K562 (cell line): ENCODE results near the gene EIF5B. TPM values are rescaled to one million over a fixed set of nuclear protein-coding genes. Genes with fewer than 3 reads are reported as not detected.

Experiments used
- COPS2 ChIP-seq: fragments of 450-650 bp; conservative IDR thresholded peaks from 2 replicates; pipeline ENCODE4 v1.6.1; 2016; ENCODE audit warnings: mild to moderate bottlenecking, moderate library complexity
- FIP1L1 ChIP-seq: fragments of 200-400 bp; formaldehyde crosslinking; IDR thresholded peaks from 2 replicates; pipeline ENCODE4 v1.6.1; 2018; ENCODE audit warnings: mild to moderate bottlenecking, low read depth, low read length; ENCODE audit not compliant: poor library complexity, severe bottlenecking
- ID3 ChIP-seq, 2 experiments: fragments of 250-450 bp in 1 of 2; fragments of 450-650 bp in 1 of 2; sonication (Bioruptor Pico) in 1 of 2; IDR thresholded peaks; 2 replicates each; pipeline versions ENCODE4 v1.6.1 to v1.8.0; 2016 to 2021; ENCODE audit warnings: mild to moderate bottlenecking in 2 of 2, moderate library complexity in 2 of 2, missing compliant biosample characterization in 1 of 2, missing genetic modification characterization in 1 of 2
- MCM2 ChIP-seq: fragments of 450-650 bp; IDR thresholded peaks from 2 replicates; pipeline ENCODE4 v1.6.1; 2017; ENCODE audit warnings: low read depth, mild to moderate bottlenecking
- MTA3 ChIP-seq: fragments of 450-650 bp; formaldehyde crosslinking; IDR thresholded peaks from 2 replicates; pipeline ENCODE4 v1.6.1; 2017; ENCODE audit warnings: mild to moderate bottlenecking, borderline replicate concordance
- MYC ChIP-seq, 2 experiments: fragments of 250-450 bp in 1 of 2; sonication (Bioruptor Pico) in 1 of 2; IDR thresholded peaks; 2 replicates each; pipeline versions ENCODE4 v1.5.1 to v1.6.1; 2012 to 2021; ENCODE audit warnings: low read depth in 2 of 2, borderline replicate concordance in 1 of 2, improper control_type of control experiment in 1 of 2, low read length in 1 of 2, mild to moderate bottlenecking in 1 of 2, moderate library complexity in 1 of 2
- PTBP1 ChIP-seq: fragments of 200-400 bp; formaldehyde crosslinking; IDR thresholded peaks from 2 replicates; pipeline ENCODE4 v1.6.1; 2017; ENCODE audit warnings: low read depth, low read length
- SMAD1 ChIP-seq: fragments of 150-350 bp; IDR thresholded peaks from 2 replicates; pipeline ENCODE4 v1.6.1; 2014; ENCODE audit warnings: low read length, low read depth; ENCODE audit not compliant: partially characterized antibody
- YY1 ChIP-seq, 3 experiments: IDR thresholded peaks; 2 replicates each; pipeline ENCODE4 v1.6.1; 2011; ENCODE audit warnings: low read length in 2 of 3, mild to moderate bottlenecking in 2 of 3, moderate library complexity in 2 of 3, borderline replicate concordance in 1 of 3, control low read depth in 1 of 3, low read depth in 1 of 3; ENCODE audit not compliant: insufficient read depth in 3 of 3, insufficient replicate concordance in 2 of 3, control insufficient read depth in 1 of 3, insufficient read length in 1 of 3; ENCODE audit errors: extremely low read depth in 1 of 3
- ZBTB1 ChIP-seq: sonication (generic); formaldehyde crosslinking; IDR thresholded peaks from 2 replicates; pipeline ENCODE4 v1.8.1; 2023; ENCODE audit warnings: missing genetic modification reagents, low read depth, mild to moderate bottlenecking, borderline replicate concordance
- ZNF165 ChIP-seq: fragments of 250-450 bp; sonication (Bioruptor Pico); IDR thresholded peaks from 2 replicates; pipeline ENCODE4 v1.4.0; 2020; ENCODE audit warnings: borderline replicate concordance
- ZNF23 ChIP-seq: fragments of 250-450 bp; sonication (Bioruptor Pico); IDR thresholded peaks from 2 replicates; pipeline ENCODE4 v1.4.0; 2020; ENCODE audit warnings: mild to moderate bottlenecking
- ZNF696 ChIP-seq: fragments of 250-450 bp; sonication (Bioruptor Pico); conservative IDR thresholded peaks from 2 replicates; pipeline ENCODE4 v1.4.0; 2020; ENCODE audit warnings: mild to moderate bottlenecking, moderate library complexity
- polyA plus RNA-seq, 8 experiments: library from polyadenylated mRNA; depleted of rRNA in 4 of 8; stranded (reverse) in 5 of 8; unstranded in 3 of 8; fragments of >200 nt; fragmentation: Nextera tagmentation in 2 of 8; fragmentation: Illumina TruSeq in 1 of 8; extraction: Ambion mirVana in 2 of 8; extraction: Trizol in 1 of 8; gene quantifications; 2 replicates each; pipeline versions ENCODE4 v1.2.1 to v1.2.3, GENCODE V29; 2011 to 2014; ENCODE audit warnings: inconsistent platforms in 1 of 8, missing spikeins in 1 of 8
- total RNA-seq, 7 experiments: library from RNA; depleted of rRNA in 6 of 7; stranded (reverse); fragments of >200 nt in 6 of 7; fragmentation: Illumina TruSeq in 2 of 7; extraction: Trizol in 2 of 7; gene quantifications; 2 replicates each; pipeline versions ENCODE4 v1.2.1 to v1.2.3, GENCODE V29; 2011 to 2021; ENCODE audit warnings: low replicate concordance in 1 of 7
- TF ChIP-seq, protein P1 (sequence below): fragments of 250-450 bp; sonication (Bioruptor Pico); IDR thresholded peaks from 2 replicates; pipeline ENCODE4 v1.8.0; 2021; ENCODE audit warnings: moderate library complexity, mild to moderate bottlenecking, inconsistent platforms
- TF ChIP-seq, protein P2 (sequence below): fragments of 450-650 bp; formaldehyde crosslinking; IDR thresholded peaks from 2 replicates; pipeline ENCODE4 v1.4.0; 2020; ENCODE audit warnings: mild to moderate bottlenecking, moderate library complexity
- TF ChIP-seq, protein P3 (sequence below), 2 experiments: IDR thresholded peaks; 2 replicates each; pipeline ENCODE4 v1.6.1; 2012; ENCODE audit warnings: improper control_type of control experiment in 2 of 2, low read depth in 2 of 2, low read length in 2 of 2, borderline replicate concordance in 1 of 2
- TF ChIP-seq, protein P4 (sequence below): fragments of 450-650 bp; formaldehyde crosslinking; IDR thresholded peaks from 2 replicates; pipeline ENCODE4 v1.4.0; 2020; ENCODE audit warnings: mild to moderate bottlenecking, mixed read lengths

EIF5B gene
- total and polyA plus RNA-seq, 9 of the 15 experiments (the other 6 are each of a cell fraction or from before 2014, with no cell fraction given) = 26.5 to 143 (median 47.7) TPM

GRCh38 chr2:99335911-99336803 lies 1.0 kb upstream of the EIF5B start, which contains the start of gene TXNDC9 (continued):
- TF ChIP-seq YY1 (IDR thresholded peaks at IDR 0.05; ENCODE audit: borderline replicate concordance in 1 of 3, control insufficient read depth in 1 of 3, extremely low read depth in 1 of 3, insufficient read depth in 3 of 3, insufficient read length in 1 of 3, insufficient replicate concordance in 2 of 3, low read depth in 1 of 3, low read length in 2 of 3) (peak in 2 of 3 experiments; percentile 72 to 77), COPS2 (no peak), PTBP1 (no peak), FIP1L1 (peak; percentile 37), ZBTB1 (CRISPR knock-in tag) (0 out of 2 replicates have a peak, but pooled peaks have one; percentile 70), ZNF696 (CRISPR knock-in tag) (no peak), ID3 (CRISPR knock-in tag; IDR thresholded peaks at IDR 0.05) (no peak), ID3 (tag; IDR thresholded peaks at IDR 0.05) (0 out of 2 replicates have a peak, but pooled peaks have one; percentile 46), ZNF165 (no peak), MTA3 (peak; percentile 67; the same call in 1 of the 2 replicates), MCM2 (no peak), SMAD1 (peak; percentile 56), MYC (IDR thresholded peaks at IDR 0.05; ENCODE audit: low read depth, low read length) (peak; percentile 88), MYC (CRISPR knock-in tag; IDR thresholded peaks at IDR 0.05; ENCODE audit: borderline replicate concordance, low read depth) (no peak), ZNF23 (no peak)
- TF ChIP-seq, protein P1, sequence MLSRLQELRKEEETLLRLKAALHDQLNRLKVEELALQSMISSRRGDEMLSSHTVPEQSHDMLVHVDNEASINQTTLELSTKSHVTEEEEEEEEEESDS (CRISPR knock-in tag) = no peak
- TF ChIP-seq, protein P2, sequence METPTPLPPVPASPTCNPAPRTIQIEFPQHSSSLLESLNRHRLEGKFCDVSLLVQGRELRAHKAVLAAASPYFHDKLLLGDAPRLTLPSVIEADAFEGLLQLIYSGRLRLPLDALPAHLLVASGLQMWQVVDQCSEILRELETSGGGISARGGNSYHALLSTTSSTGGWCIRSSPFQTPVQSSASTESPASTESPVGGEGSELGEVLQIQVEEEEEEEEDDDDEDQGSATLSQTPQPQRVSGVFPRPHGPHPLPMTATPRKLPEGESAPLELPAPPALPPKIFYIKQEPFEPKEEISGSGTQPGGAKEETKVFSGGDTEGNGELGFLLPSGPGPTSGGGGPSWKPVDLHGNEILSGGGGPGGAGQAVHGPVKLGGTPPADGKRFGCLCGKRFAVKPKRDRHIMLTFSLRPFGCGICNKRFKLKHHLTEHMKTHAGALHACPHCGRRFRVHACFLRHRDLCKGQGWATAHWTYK (CRISPR knock-in tag) = no peak
- TF ChIP-seq, protein P3, sequence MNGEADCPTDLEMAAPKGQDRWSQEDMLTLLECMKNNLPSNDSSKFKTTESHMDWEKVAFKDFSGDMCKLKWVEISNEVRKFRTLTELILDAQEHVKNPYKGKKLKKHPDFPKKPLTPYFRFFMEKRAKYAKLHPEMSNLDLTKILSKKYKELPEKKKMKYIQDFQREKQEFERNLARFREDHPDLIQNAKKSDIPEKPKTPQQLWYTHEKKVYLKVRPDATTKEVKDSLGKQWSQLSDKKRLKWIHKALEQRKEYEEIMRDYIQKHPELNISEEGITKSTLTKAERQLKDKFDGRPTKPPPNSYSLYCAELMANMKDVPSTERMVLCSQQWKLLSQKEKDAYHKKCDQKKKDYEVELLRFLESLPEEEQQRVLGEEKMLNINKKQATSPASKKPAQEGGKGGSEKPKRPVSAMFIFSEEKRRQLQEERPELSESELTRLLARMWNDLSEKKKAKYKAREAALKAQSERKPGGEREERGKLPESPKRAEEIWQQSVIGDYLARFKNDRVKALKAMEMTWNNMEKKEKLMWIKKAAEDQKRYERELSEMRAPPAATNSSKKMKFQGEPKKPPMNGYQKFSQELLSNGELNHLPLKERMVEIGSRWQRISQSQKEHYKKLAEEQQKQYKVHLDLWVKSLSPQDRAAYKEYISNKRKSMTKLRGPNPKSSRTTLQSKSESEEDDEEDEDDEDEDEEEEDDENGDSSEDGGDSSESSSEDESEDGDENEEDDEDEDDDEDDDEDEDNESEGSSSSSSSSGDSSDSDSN (IDR thresholded peaks at IDR 0.05; ENCODE audit: borderline replicate concordance in 1 of 2, low read depth in 2 of 2, low read length in 2 of 2) = peak; percentile 14 to 64; a peak in 1 of 4 replicates
- TF ChIP-seq, protein P4, sequence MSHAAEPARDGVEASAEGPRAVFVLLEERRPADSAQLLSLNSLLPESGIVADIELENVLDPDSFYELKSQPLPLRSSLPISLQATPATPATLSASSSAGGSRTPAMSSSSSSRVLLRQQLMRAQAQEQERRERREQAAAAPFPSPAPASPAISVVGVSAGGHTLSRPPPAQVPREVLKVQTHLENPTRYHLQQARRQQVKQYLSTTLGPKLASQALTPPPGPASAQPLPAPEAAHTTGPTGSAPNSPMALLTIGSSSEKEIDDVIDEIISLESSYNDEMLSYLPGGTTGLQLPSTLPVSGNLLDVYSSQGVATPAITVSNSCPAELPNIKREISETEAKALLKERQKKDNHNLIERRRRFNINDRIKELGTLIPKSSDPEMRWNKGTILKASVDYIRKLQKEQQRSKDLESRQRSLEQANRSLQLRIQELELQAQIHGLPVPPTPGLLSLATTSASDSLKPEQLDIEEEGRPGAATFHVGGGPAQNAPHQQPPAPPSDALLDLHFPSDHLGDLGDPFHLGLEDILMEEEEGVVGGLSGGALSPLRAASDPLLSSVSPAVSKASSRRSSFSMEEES (CRISPR knock-in tag) = no peak
